WTC11 (cell line): ENCODE results near the gene YTHDC2. TPM values are rescaled to one million over a fixed set of nuclear protein-coding genes. Genes with fewer than 3 reads are reported as not detected.

Source experiments
- ATAC-seq: fragments of 200-7000 bp; cut with Tn5 transposase; 2 replicates; pipeline ENCODE4 v1.10.0; 2021; ENCODE audit warnings: mild to moderate bottlenecking, moderate library complexity
- CTCF ChIA-PET: fragments of 300-600 bp; sonication (Branson Sonifier 250); formaldehyde crosslinking; loops from one replicate; lab custom pipeline; 2021; ENCODE audit warnings: antibody characterized with exemption; lab: Charles Lee
- POLR2A ChIA-PET: fragments of 350-600 bp; sonication (Branson Sonifier 250); formaldehyde crosslinking; loops from one replicate; lab custom pipeline; 2021; ENCODE audit warnings: antibody characterized with exemption; lab: Charles Lee
- DNase-seq: peaks from one replicate; pipeline ENCODE4 v3.0.0; 2021; ENCODE audit warnings: low spot score
- H3K27ac Mint-ChIP-seq: 2 replicates; pipeline ENCODE4 v1.8.0; 2021; ENCODE audit warnings: mixed read lengths
- H3K27me3 Mint-ChIP-seq: 2 replicates; pipeline ENCODE4 v1.8.0; 2021; ENCODE audit warnings: low read depth, mild to moderate bottlenecking, moderate library complexity, mixed read lengths
- H3K36me3 Mint-ChIP-seq: 2 replicates; pipeline ENCODE4 v1.8.0; 2021; ENCODE audit warnings: mixed read lengths
- H3K4me1 Mint-ChIP-seq: 2 replicates; pipeline ENCODE4 v1.8.0; 2022; ENCODE audit warnings: mixed read lengths
- H3K4me3 Mint-ChIP-seq: 2 replicates; pipeline ENCODE4 v1.8.0; 2021; ENCODE audit warnings: mild to moderate bottlenecking, moderate library complexity, mixed read lengths
- H3K9me3 Mint-ChIP-seq: 2 replicates; pipeline ENCODE4 v1.8.0; 2021; ENCODE audit warnings: mixed read lengths
- ETV6 ChIP-seq: sonication (generic); formaldehyde crosslinking; IDR thresholded peaks from 2 replicates; pipeline ENCODE4 v1.8.1; 2022; ENCODE audit warnings: mild to moderate bottlenecking, missing genetic modification reagents
- FOXP1 ChIP-seq: sonication (generic); formaldehyde crosslinking; IDR thresholded peaks from 2 replicates; pipeline ENCODE4 v1.8.0; 2022; ENCODE audit warnings: missing genetic modification reagents, mild to moderate bottlenecking, moderate library complexity, borderline replicate concordance
- GRHL2 ChIP-seq: fragments of 250-450 bp; sonication (Bioruptor Pico); IDR thresholded peaks from 2 replicates; pipeline ENCODE4 v1.8.0; 2022; ENCODE audit warnings: mild to moderate bottlenecking, moderate library complexity; ENCODE audit not compliant: insufficient replicate concordance, severe bottlenecking
- MXD4 ChIP-seq: fragments of 250-450 bp; sonication (Bioruptor Pico); IDR thresholded peaks from 2 replicates; pipeline ENCODE4 v1.8.0; 2021; ENCODE audit warnings: mild to moderate bottlenecking, moderate library complexity, borderline replicate concordance
- NFE2L1 ChIP-seq: sonication (generic); formaldehyde crosslinking; IDR thresholded peaks from 2 replicates; pipeline ENCODE4 v1.8.1; 2023; ENCODE audit warnings: missing genetic modification reagents
- SMAD3 ChIP-seq: sonication (generic); formaldehyde crosslinking; IDR thresholded peaks from 2 replicates; pipeline ENCODE4 v1.8.0; 2022; ENCODE audit warnings: missing genetic modification reagents, mild to moderate bottlenecking, borderline replicate concordance
- SP1 ChIP-seq: sonication (generic); formaldehyde crosslinking; conservative IDR thresholded peaks from 2 replicates; pipeline ENCODE4 v1.8.1; 2022; ENCODE audit warnings: missing genetic modification reagents
- TEAD4 ChIP-seq: sonication (generic); formaldehyde crosslinking; IDR thresholded peaks from 2 replicates; pipeline ENCODE4 v1.8.0; 2022; ENCODE audit warnings: mild to moderate bottlenecking, missing genetic modification reagents
- TP53 ChIP-seq: sonication (generic); formaldehyde crosslinking; IDR thresholded peaks from 2 replicates; pipeline ENCODE4 v1.8.1; 2023; ENCODE audit warnings: mild to moderate bottlenecking, missing genetic modification reagents
- ZNF263 ChIP-seq: sonication (generic); formaldehyde crosslinking; IDR thresholded peaks from 2 replicates; pipeline ENCODE4 v1.8.1; 2022; ENCODE audit warnings: low read depth, mild to moderate bottlenecking, moderate library complexity, missing genetic modification reagents
- total RNA-seq: library from RNA; stranded (reverse); gene quantifications from 3 replicates; pipeline ENCODE4 v1.2.3, GENCODE V29; 2021
- TF ChIP-seq, protein P1 (sequence below): sonication (generic); formaldehyde crosslinking; IDR thresholded peaks from 2 replicates; pipeline ENCODE4 v1.8.0; 2023; ENCODE audit warnings: missing genetic modification reagents, mild to moderate bottlenecking, borderline replicate concordance
- TF ChIP-seq, protein P2 (sequence below): sonication (generic); formaldehyde crosslinking; IDR thresholded peaks from 2 replicates; pipeline ENCODE4 v1.8.0; 2022; ENCODE audit warnings: mild to moderate bottlenecking, missing genetic modification reagents
- TF ChIP-seq, protein P3 (sequence below): fragments of 250-450 bp; sonication (Bioruptor Pico); IDR thresholded peaks from 2 replicates; pipeline ENCODE4 v1.8.0; 2021; ENCODE audit warnings: mild to moderate bottlenecking
- TF ChIP-seq, protein P4 (sequence below): sonication (generic); formaldehyde crosslinking; IDR thresholded peaks from 2 replicates; pipeline ENCODE4 v1.8.1; 2022; ENCODE audit warnings: mild to moderate bottlenecking, missing genetic modification reagents, moderate library complexity, borderline replicate concordance
- TF ChIP-seq, protein P5 (sequence below): fragments of 250-450 bp; sonication (Bioruptor Pico); IDR thresholded peaks from 2 replicates; pipeline ENCODE4 v1.9.0; 2021; ENCODE audit warnings: mild to moderate bottlenecking, borderline replicate concordance
- TF ChIP-seq, protein P6 (sequence below): sonication (generic); formaldehyde crosslinking; IDR thresholded peaks from 2 replicates; pipeline ENCODE4 v1.8.0; 2022; ENCODE audit warnings: mild to moderate bottlenecking, missing genetic modification reagents
- TF ChIP-seq, protein P7 (sequence below): fragments of 250-450 bp; sonication (Bioruptor Pico); IDR thresholded peaks from 2 replicates; pipeline ENCODE4 v1.9.0; 2021; ENCODE audit warnings: mild to moderate bottlenecking

YTHDC2 gene
- total RNA-seq, 1 experiment from 2014 or later: 21.6 TPM

DNA sequence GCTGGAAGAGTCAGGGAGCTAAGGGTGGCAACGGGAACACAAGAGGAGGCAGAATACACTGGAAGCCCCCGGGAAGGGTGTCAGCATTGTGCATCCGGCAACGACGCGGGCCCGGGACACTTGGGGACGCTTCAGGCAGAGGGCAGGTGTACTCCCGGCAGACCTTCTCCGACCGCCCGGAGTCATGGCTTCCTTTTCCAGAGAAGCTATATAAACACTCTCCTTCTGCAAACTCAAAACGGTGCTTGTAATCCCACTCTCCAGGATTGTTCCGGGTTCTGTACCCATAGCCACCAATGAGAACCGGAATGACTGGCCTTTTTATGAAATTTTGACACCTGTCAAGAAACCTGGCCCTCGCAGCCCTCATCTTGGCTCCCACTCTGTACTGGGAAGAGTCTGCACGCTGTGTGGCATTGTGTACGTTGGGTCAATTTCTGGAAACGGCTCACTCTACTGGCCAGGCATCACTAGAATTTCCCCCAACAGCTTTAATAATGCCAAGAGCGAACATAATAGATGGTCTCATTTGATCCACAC lies 24.8 kb upstream of the YTHDC2 start:
- DNase-seq (no peak), ATAC-seq (peak; percentile 33)
- ChIA-PET POLR2A (interaction anchor here (1.1 kb wide), 1 partner anchor 35 kb away, joined by 3 read pairs; no protein-coding TSS in a partner anchor), CTCF (interaction anchor here (0.6 kb wide), 1 partner anchor 18 kb away, joined by 5 read pairs; no protein-coding TSS in a partner anchor)
- Mint-ChIP-seq H3K4me1 (peaks cover 16% of the 10 kb centered on the region), H3K27ac (no peak overlapping the region), H3K27me3 (peaks cover 60% of the 10 kb centered on the region), H3K9me3 (peaks cover 30% of the 10 kb centered on the region), H3K36me3 (peaks cover 28% of the 10 kb centered on the region), H3K4me3 (peak overlapping the region; percentile 83)
- TF ChIP-seq, protein P1, sequence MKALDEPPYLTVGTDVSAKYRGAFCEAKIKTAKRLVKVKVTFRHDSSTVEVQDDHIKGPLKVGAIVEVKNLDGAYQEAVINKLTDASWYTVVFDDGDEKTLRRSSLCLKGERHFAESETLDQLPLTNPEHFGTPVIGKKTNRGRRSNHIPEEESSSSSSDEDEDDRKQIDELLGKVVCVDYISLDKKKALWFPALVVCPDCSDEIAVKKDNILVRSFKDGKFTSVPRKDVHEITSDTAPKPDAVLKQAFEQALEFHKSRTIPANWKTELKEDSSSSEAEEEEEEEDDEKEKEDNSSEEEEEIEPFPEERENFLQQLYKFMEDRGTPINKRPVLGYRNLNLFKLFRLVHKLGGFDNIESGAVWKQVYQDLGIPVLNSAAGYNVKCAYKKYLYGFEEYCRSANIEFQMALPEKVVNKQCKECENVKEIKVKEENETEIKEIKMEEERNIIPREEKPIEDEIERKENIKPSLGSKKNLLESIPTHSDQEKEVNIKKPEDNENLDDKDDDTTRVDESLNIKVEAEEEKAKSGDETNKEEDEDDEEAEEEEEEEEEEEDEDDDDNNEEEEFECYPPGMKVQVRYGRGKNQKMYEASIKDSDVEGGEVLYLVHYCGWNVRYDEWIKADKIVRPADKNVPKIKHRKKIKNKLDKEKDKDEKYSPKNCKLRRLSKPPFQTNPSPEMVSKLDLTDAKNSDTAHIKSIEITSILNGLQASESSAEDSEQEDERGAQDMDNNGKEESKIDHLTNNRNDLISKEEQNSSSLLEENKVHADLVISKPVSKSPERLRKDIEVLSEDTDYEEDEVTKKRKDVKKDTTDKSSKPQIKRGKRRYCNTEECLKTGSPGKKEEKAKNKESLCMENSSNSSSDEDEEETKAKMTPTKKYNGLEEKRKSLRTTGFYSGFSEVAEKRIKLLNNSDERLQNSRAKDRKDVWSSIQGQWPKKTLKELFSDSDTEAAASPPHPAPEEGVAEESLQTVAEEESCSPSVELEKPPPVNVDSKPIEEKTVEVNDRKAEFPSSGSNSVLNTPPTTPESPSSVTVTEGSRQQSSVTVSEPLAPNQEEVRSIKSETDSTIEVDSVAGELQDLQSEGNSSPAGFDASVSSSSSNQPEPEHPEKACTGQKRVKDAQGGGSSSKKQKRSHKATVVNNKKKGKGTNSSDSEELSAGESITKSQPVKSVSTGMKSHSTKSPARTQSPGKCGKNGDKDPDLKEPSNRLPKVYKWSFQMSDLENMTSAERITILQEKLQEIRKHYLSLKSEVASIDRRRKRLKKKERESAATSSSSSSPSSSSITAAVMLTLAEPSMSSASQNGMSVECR: no peak
- TF ChIP-seq ZNF263 (CRISPR knock-in tag) (peak; percentile 32; the same call in 1 of the 2 replicates), FOXP1 (0 out of 2 replicates have a peak, but pooled peaks have one; percentile 6), ETV6 (CRISPR knock-in tag) (0 out of 2 replicates have a peak, but pooled peaks have one; percentile 13)

DNA sequence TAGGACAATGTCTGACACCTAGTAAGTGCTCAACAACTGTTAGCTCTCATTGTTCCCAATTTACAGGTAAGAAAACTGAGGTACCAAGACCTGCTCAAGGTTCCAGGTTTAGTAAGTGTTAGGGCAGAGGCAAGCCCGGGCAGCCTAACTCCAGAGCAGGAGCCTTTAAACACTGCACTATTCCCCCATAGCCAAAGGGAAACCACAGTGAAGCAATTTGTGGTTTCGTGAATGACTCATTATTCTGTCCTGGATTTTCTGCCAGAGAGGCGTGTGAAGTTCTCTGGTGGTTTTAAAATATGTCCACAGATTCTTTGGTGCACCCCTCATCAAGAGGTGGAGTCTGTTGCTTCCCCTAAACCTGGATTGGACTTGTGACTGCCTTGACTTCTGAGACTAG lies 24.2 kb upstream of the YTHDC2 start:
- POLR2A ChIA-PET: no interaction called here
- DNase-seq (no peak), ATAC-seq (no peak)
- Mint-ChIP-seq H3K4me3 (peak overlapping the region; percentile 83), H3K36me3 (peaks cover 28% of the 10 kb centered on the region), H3K27ac (no peak overlapping the region), H3K27me3 (peaks cover 60% of the 10 kb centered on the region), H3K4me1 (peaks cover 16% of the 10 kb centered on the region), H3K9me3 (peaks cover 30% of the 10 kb centered on the region)
- TF ChIP-seq, protein P2, sequence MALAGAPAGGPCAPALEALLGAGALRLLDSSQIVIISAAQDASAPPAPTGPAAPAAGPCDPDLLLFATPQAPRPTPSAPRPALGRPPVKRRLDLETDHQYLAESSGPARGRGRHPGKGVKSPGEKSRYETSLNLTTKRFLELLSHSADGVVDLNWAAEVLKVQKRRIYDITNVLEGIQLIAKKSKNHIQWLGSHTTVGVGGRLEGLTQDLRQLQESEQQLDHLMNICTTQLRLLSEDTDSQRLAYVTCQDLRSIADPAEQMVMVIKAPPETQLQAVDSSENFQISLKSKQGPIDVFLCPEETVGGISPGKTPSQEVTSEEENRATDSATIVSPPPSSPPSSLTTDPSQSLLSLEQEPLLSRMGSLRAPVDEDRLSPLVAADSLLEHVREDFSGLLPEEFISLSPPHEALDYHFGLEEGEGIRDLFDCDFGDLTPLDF (CRISPR knock-in tag): no peak
- TF ChIP-seq GRHL2 (CRISPR knock-in tag): no peak
- TF ChIP-seq NFE2L1 (CRISPR knock-in tag): no peak
- TF ChIP-seq SMAD3 (CRISPR knock-in tag): no peak
- TF ChIP-seq TEAD4 (CRISPR knock-in tag): no peak
- TF ChIP-seq, protein P3, sequence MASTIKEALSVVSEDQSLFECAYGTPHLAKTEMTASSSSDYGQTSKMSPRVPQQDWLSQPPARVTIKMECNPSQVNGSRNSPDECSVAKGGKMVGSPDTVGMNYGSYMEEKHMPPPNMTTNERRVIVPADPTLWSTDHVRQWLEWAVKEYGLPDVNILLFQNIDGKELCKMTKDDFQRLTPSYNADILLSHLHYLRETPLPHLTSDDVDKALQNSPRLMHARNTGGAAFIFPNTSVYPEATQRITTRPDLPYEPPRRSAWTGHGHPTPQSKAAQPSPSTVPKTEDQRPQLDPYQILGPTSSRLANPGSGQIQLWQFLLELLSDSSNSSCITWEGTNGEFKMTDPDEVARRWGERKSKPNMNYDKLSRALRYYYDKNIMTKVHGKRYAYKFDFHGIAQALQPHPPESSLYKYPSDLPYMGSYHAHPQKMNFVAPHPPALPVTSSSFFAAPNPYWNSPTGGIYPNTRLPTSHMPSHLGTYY (CRISPR knock-in tag): no peak
- no peak for TF ChIP-seq SP1 (CRISPR knock-in tag)
- TF ChIP-seq, protein P4, sequence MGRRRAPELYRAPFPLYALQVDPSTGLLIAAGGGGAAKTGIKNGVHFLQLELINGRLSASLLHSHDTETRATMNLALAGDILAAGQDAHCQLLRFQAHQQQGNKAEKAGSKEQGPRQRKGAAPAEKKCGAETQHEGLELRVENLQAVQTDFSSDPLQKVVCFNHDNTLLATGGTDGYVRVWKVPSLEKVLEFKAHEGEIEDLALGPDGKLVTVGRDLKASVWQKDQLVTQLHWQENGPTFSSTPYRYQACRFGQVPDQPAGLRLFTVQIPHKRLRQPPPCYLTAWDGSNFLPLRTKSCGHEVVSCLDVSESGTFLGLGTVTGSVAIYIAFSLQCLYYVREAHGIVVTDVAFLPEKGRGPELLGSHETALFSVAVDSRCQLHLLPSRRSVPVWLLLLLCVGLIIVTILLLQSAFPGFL (CRISPR knock-in tag): no peak
- no peak for TF ChIP-seq TP53 (CRISPR knock-in tag)
- TF ChIP-seq, protein P5, sequence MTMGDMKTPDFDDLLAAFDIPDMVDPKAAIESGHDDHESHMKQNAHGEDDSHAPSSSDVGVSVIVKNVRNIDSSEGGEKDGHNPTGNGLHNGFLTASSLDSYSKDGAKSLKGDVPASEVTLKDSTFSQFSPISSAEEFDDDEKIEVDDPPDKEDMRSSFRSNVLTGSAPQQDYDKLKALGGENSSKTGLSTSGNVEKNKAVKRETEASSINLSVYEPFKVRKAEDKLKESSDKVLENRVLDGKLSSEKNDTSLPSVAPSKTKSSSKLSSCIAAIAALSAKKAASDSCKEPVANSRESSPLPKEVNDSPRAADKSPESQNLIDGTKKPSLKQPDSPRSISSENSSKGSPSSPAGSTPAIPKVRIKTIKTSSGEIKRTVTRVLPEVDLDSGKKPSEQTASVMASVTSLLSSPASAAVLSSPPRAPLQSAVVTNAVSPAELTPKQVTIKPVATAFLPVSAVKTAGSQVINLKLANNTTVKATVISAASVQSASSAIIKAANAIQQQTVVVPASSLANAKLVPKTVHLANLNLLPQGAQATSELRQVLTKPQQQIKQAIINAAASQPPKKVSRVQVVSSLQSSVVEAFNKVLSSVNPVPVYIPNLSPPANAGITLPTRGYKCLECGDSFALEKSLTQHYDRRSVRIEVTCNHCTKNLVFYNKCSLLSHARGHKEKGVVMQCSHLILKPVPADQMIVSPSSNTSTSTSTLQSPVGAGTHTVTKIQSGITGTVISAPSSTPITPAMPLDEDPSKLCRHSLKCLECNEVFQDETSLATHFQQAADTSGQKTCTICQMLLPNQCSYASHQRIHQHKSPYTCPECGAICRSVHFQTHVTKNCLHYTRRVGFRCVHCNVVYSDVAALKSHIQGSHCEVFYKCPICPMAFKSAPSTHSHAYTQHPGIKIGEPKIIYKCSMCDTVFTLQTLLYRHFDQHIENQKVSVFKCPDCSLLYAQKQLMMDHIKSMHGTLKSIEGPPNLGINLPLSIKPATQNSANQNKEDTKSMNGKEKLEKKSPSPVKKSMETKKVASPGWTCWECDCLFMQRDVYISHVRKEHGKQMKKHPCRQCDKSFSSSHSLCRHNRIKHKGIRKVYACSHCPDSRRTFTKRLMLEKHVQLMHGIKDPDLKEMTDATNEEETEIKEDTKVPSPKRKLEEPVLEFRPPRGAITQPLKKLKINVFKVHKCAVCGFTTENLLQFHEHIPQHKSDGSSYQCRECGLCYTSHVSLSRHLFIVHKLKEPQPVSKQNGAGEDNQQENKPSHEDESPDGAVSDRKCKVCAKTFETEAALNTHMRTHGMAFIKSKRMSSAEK (CRISPR knock-in tag): no peak
- TF ChIP-seq MXD4 (CRISPR knock-in tag): no peak
- TF ChIP-seq, protein P6, sequence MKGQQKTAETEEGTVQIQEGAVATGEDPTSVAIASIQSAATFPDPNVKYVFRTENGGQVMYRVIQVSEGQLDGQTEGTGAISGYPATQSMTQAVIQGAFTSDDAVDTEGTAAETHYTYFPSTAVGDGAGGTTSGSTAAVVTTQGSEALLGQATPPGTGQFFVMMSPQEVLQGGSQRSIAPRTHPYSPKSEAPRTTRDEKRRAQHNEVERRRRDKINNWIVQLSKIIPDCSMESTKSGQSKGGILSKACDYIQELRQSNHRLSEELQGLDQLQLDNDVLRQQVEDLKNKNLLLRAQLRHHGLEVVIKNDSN (CRISPR knock-in tag): no peak
- TF ChIP-seq, protein P7, sequence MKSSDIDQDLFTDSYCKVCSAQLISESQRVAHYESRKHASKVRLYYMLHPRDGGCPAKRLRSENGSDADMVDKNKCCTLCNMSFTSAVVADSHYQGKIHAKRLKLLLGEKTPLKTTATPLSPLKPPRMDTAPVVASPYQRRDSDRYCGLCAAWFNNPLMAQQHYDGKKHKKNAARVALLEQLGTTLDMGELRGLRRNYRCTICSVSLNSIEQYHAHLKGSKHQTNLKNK (CRISPR knock-in tag): no peak
- no peak for TF ChIP-seq ZNF263 (CRISPR knock-in tag)
- CTCF ChIA-PET: interaction anchor here (0.6 kb wide), 1 partner anchor 18 kb away, joined by 5 read pairs; no protein-coding TSS in a partner anchor
